MCF 10A (cell line): ENCODE results near the gene SLC35A5. TPM values are rescaled to one million over a fixed set of nuclear protein-coding genes. Genes with fewer than 3 reads are reported as not detected.

Experiments used
- BruUV-seq: library from RNA; stranded (reverse); fragments of 400-500 nt; replicated peaks from 2 replicates; lab custom pipeline; 2021; lab: Mats Ljungman, UMichigan
- CTCF ChIA-PET: fragments of 300-600 bp; sonication (Branson Sonifier 250); formaldehyde crosslinking; extraction: SDS; loops from one replicate; lab custom pipeline; 2021; ENCODE audit warnings: antibody characterized with exemption, inconsistent platforms; lab: Yijun Ruan, JAX
- POLR2A ChIA-PET: fragments of 300-600, 350-650 bp; sonication (Branson Sonifier 250); formaldehyde crosslinking; extraction: SDS; loops from one replicate; lab custom pipeline; 2020; ENCODE audit warnings: antibody characterized with exemption, inconsistent platforms; lab: Yijun Ruan, JAX
- DNase-seq: peaks from one replicate; pipeline ENCODE4 v3.0.0-alpha.2; 2018; ENCODE audit not compliant: unreplicated experiment
- H3K27ac Mint-ChIP-seq: one replicate; pipeline ENCODE4 v1.8.0; 2022; ENCODE audit warnings: mild to moderate bottlenecking, low read depth, mixed read lengths; ENCODE audit not compliant: unreplicated experiment
- H3K27me3 Mint-ChIP-seq: one replicate; pipeline ENCODE4 v1.8.0; 2022; ENCODE audit warnings: mixed read lengths; ENCODE audit not compliant: insufficient read depth, unreplicated experiment
- H3K36me3 Mint-ChIP-seq: one replicate; pipeline ENCODE4 v1.8.0; 2022; ENCODE audit warnings: mild to moderate bottlenecking, moderate library complexity, mixed read lengths; ENCODE audit not compliant: insufficient read depth, unreplicated experiment
- H3K4me1 Mint-ChIP-seq: one replicate; pipeline ENCODE4 v1.8.0; 2022; ENCODE audit warnings: mixed read lengths; ENCODE audit not compliant: insufficient read depth, unreplicated experiment
- H3K4me3 Mint-ChIP-seq: one replicate; pipeline ENCODE4 v1.8.0; 2022; ENCODE audit warnings: mild to moderate bottlenecking, moderate library complexity, mixed read lengths; ENCODE audit not compliant: unreplicated experiment
- H3K9me3 Mint-ChIP-seq: one replicate; pipeline ENCODE4 v1.8.0; 2022; ENCODE audit warnings: mixed read lengths; ENCODE audit not compliant: unreplicated experiment
- intact Hi-C: fragments of 100-400 bp; cut with micrococcal nuclease; formaldehyde crosslinking; loops from 2 replicates; pipeline ENCODE4 v1.14.1; 2022
- total RNA-seq: library from RNA; stranded (reverse); gene quantifications from 2 replicates; pipeline ENCODE4 v1.2.3, GENCODE V29; 2022
- TF ChIP-seq, protein P1 (sequence below): fragments of 200-600 bp; IDR thresholded peaks from one replicate; pipeline ENCODE4 v1.8.0; 2022; ENCODE audit warnings: antibody characterized with exemption, mild to moderate bottlenecking; ENCODE audit not compliant: unreplicated experiment

SLC35A5 gene
- total RNA-seq, 1 experiment from 2014 or later: 26.7 TPM

DNA sequence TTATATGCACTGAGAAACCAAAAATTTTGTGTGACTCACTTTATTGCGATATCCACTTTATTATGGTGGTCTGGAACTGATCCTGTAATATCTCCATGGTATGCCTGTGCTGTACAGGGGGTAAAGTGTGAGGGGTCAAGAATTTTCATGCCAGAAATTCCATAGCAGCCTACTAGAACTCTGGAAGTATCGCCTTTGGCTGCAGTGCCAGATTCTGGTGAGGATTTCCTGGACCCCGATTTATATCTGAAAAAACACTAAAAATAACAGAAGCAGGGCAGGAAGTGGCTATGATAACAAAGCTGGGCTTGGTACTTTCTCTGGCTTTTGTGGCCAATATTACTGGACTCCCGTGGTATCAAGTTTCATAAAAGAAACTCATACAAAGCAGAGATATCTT is 42.7 kb downstream of the SLC35A5 start:
- POLR2A ChIA-PET: interaction anchor here (0.7 kb wide), 1 partner anchor 9 kb away, joined by 3 read pairs; no protein-coding TSS in a partner anchor
- H3K27ac Mint-ChIP-seq: no peak overlapping the region
- no peak overlapping the region for H3K4me3 Mint-ChIP-seq
- BruUV-seq: no TSS peak
- DNase-seq: peak; percentile 35
- intact Hi-C loops: no loop called here
- H3K27me3 Mint-ChIP-seq: no peaks in the 10 kb centered on the region
- H3K9me3 Mint-ChIP-seq: no peaks in the 10 kb centered on the region
- no peaks in the 10 kb centered on the region for H3K36me3 Mint-ChIP-seq
- TF ChIP-seq, protein P1, sequence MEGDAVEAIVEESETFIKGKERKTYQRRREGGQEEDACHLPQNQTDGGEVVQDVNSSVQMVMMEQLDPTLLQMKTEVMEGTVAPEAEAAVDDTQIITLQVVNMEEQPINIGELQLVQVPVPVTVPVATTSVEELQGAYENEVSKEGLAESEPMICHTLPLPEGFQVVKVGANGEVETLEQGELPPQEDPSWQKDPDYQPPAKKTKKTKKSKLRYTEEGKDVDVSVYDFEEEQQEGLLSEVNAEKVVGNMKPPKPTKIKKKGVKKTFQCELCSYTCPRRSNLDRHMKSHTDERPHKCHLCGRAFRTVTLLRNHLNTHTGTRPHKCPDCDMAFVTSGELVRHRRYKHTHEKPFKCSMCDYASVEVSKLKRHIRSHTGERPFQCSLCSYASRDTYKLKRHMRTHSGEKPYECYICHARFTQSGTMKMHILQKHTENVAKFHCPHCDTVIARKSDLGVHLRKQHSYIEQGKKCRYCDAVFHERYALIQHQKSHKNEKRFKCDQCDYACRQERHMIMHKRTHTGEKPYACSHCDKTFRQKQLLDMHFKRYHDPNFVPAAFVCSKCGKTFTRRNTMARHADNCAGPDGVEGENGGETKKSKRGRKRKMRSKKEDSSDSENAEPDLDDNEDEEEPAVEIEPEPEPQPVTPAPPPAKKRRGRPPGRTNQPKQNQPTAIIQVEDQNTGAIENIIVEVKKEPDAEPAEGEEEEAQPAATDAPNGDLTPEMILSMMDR: no peak
- CTCF ChIA-PET: interaction anchor here (0.7 to 1.3 kb wide), 2 partner anchors 32 to 39 kb away, joined by 4 read pairs; no protein-coding TSS in a partner anchor
- H3K4me1 Mint-ChIP-seq: no peaks in the 10 kb centered on the region

DNA sequence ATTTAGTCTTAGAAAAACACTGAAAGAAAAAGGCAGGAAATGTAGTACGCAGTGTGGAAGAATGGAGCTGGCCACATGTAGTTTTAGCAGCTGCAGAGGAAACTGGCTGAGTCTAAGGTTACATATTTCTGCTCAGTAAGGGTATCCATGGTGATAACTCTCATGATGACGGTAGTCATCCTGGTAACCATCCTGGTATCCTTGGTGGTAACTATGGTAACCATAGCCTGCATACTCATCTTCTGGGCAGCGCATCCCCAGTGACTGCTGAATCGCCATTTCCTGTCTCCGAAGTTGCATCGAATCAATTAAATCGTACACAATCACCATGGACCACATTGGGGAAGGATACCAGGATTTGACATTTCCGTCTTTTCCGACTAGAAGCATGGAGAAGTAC is 43.4 kb downstream of the SLC35A5 start:
- Mint-ChIP-seq H3K4me1 (no peaks in the 10 kb centered on the region), H3K27ac (no peak overlapping the region), H3K4me3 (no peak overlapping the region), H3K9me3 (no peaks in the 10 kb centered on the region), H3K27me3 (no peaks in the 10 kb centered on the region), H3K36me3 (no peaks in the 10 kb centered on the region)
- no peak for DNase-seq
- TF ChIP-seq, protein P1: no peak
- POLR2A ChIA-PET: interaction anchor here (0.9 kb wide), 1 partner anchor 10 kb away, joined by 3 read pairs; no protein-coding TSS in a partner anchor
- no TSS peak for BruUV-seq
- intact Hi-C loops: no loop called here
- CTCF ChIA-PET: no interaction called here

DNA sequence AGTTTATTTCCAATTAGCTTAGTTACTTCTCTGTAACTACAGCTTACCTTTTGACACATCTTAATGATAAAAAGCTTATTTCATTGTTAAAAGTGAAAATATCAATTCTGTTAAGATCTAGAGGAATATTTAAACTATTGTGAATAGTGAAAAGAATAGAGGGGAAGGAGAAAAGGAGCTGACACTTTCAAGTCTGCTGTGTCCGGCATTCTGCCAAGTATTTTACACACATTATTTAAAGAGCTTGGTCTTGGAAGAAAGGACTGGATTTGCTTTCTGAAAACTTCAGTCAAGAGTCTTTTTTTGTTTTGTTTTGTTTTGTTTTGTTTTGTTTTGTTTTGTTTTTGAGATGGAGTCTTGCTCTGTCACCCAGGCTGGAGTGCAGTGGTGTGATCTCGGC is 44.3 kb downstream of the SLC35A5 start:
- Mint-ChIP-seq H3K4me1 (no peaks in the 10 kb centered on the region), H3K9me3 (no peaks in the 10 kb centered on the region), H3K27ac (no peak overlapping the region), H3K4me3 (no peak overlapping the region), H3K36me3 (no peaks in the 10 kb centered on the region), H3K27me3 (no peaks in the 10 kb centered on the region)
- intact Hi-C loops: no loop called here
- no peak for DNase-seq
- CTCF ChIA-PET: interaction anchor here (0.6 kb wide), 1 partner anchor 129 kb away, joined by 3 read pairs; no protein-coding TSS in a partner anchor
- no TSS peak for BruUV-seq
- POLR2A ChIA-PET: interaction anchor here (0.9 kb wide), 1 partner anchor 11 kb away, joined by 3 read pairs; no protein-coding TSS in a partner anchor
- TF ChIP-seq, protein P1: no peak

DNA sequence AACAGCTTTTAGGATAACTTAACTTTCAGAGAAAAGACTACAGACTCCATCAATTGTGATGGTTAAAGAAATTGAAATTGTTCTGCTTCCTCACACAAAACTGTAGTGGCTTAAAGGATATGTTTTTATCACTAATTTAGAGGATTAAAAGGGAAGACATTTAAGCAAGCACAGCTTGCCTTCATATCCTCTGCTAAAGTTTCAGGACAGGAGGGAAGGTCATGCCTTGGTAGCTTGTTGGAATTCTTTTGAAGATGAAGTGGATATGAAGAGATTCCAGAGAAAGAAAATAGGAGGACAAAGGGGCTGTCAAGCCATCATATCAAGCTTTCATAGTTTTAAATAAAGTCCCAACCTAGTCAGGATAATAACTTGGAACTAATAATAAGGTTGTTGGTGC is 46.0 kb downstream of the SLC35A5 start:
- intact Hi-C loops: no loop called here
- no TSS peak for BruUV-seq
- ChIA-PET CTCF (interaction anchor here (0.9 to 1.4 kb wide), 2 partner anchors 25 to 35 kb away, joined by 4 to 5 read pairs; no protein-coding TSS in a partner anchor), POLR2A (interaction anchor here (0.7 to 1.4 kb wide), 4 partner anchors 9 to 1963 kb away, joined by 3 to 4 read pairs (median 3); partner anchors contain the start of gene ATG3)
- Mint-ChIP-seq H3K9me3 (no peaks in the 10 kb centered on the region), H3K27me3 (no peaks in the 10 kb centered on the region), H3K4me1 (no peaks in the 10 kb centered on the region), H3K27ac (no peak overlapping the region), H3K36me3 (no peaks in the 10 kb centered on the region), H3K4me3 (no peak overlapping the region)
- DNase-seq: no peak
- TF ChIP-seq, protein P1: no peak
